Gastrocnemius medialis (tissue), 4 donors: Measurements from ENCODE around the gene SEPTIN2. TPM values are rescaled to one million over a fixed set of nuclear protein-coding genes. Genes with fewer than 3 reads are reported as not detected.
A peak's percentile ranks its signal among the peaks of the same experiment; 100 is the strongest.

ENCODE experiments used
- ATAC-seq, 2 donors: fragments of 150-250 bp; one replicate each; pipeline ENCODE4 v1.9.1; 2016
- DNase-seq, 2 donors: peaks; one replicate each; pipeline ENCODE4 v3.0.0-alpha.2; 2019
- H3K27ac ChIP-seq, 4 donors: fragments of 200-600 bp; sonication (generic); 1 replicate in 1 of 4; 2 replicates in 3 of 4; pipeline ENCODE4 v1.5.1; 2016 to 2018; ENCODE audit warnings: mild to moderate bottlenecking in 2 of 4, moderate library complexity in 1 of 4
- H3K27me3 ChIP-seq, 3 donors: fragments of 200-600 bp; sonication (generic) in 2 of 3; 1 replicate in 1 of 3; 2 replicates in 2 of 3; pipeline versions ENCODE4 v1.5.1 to v1.6.0; 2016 to 2019; ENCODE audit warnings: mild to moderate bottlenecking in 1 of 3, moderate library complexity in 1 of 3
- H3K36me3 ChIP-seq, 2 donors: fragments of 200-600 bp; sonication (generic) in 1 of 2; one replicate each; pipeline ENCODE4 v1.5.1; 2017 to 2018
- H3K4me1 ChIP-seq, 2 donors: fragments of 200-600 bp; sonication (generic) in 1 of 2; one replicate each; pipeline ENCODE4 v1.5.1; 2016 to 2017; ENCODE audit warnings: mild to moderate bottlenecking in 2 of 2
- H3K4me3 ChIP-seq, 4 donors: fragments of 200-600 bp; sonication (generic) in 3 of 4; 1 replicate in 1 of 4; 2 replicates in 3 of 4; pipeline ENCODE4 v1.5.1; 2016 to 2019; ENCODE audit warnings: mild to moderate bottlenecking in 2 of 4
- H3K9me3 ChIP-seq, 3 donors: fragments of 200-600 bp; sonication (generic) in 2 of 3; 1 replicate in 1 of 3; 2 replicates in 2 of 3; pipeline ENCODE4 v1.5.1; 2016 to 2019
- POLR2A ChIP-seq, 2 donors: fragments of 450-650 bp; IDR thresholded peaks; one replicate each; pipeline ENCODE4 v1.6.1; 2017; ENCODE audit warnings: antibody characterized with exemption in 2 of 2, mild to moderate bottlenecking in 2 of 2, moderate library complexity in 2 of 2
- in situ Hi-C, 4 donors: fragments of 200-750 bp; cut with MboI; loops; one replicate each; pipeline versions ENCODE4 v1.15.0 to v1.8.0; 2017; ENCODE audit warnings: low sequenced_read_pairs in 4 of 4
- intact Hi-C: fragments of 100-400 bp; cut with DNase I; formaldehyde crosslinking; loops from one replicate; pipeline ENCODE4 v1.15.1; 2023; ENCODE audit warnings: low total_unique reads
- total RNA-seq, 4 donors: library from RNA; depleted of rRNA; stranded (reverse); fragments of >200 nt; gene quantifications; one replicate each; pipeline versions ENCODE4 v1.1.0 to v1.2.3, GENCODE V29; 2016
- TF ChIP-seq, protein P1 (sequence below), 5 experiments: fragments of 450-650 bp in 3 of 5; fragments of 200-600 bp in 2 of 5; sonication (generic) in 2 of 5; IDR thresholded peaks in 4 of 5; conservative IDR thresholded peaks in 1 of 5; 1 replicate in 4 of 5; 2 replicates in 1 of 5; pipeline ENCODE4 v1.5.1; 2016 to 2019; ENCODE audit warnings: antibody characterized with exemption in 5 of 5, mild to moderate bottlenecking in 3 of 5, moderate library complexity in 3 of 5

SEPTIN2 gene
- total RNA-seq, 4 donors from 2014 or later = 81.3 to 130 (median 99.3) TPM

DNA sequence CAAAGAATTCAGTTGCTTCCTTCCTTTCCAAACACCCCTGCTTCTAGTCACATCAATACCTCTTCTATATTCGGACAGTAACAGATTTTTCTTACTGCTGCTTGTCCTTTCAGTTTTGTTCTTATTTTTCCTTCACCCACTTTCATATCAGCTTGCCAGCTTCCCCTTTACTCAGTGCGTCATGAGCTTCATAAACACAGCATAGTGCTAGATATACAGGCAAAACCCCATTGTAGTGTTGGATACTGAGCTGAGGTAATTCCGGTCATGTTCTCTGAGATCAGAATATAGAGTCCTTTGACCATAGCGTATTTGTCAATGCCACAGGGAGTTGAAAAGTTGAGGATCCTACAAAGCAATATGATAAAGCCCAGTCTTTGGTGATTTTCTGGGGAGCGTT lies 42.7 kb downstream of the SEPTIN2 start:
- H3K36me3 ChIP-seq = peaks cover 0 to 5% of the 10 kb centered on the region in 2 donors
- H3K4me1 ChIP-seq = peaks cover 33 to 43% of the 10 kb centered on the region in 2 donors
- no peak for DNase-seq
- no peaks in the 10 kb centered on the region for H3K9me3 ChIP-seq
- TF ChIP-seq, protein P1, sequence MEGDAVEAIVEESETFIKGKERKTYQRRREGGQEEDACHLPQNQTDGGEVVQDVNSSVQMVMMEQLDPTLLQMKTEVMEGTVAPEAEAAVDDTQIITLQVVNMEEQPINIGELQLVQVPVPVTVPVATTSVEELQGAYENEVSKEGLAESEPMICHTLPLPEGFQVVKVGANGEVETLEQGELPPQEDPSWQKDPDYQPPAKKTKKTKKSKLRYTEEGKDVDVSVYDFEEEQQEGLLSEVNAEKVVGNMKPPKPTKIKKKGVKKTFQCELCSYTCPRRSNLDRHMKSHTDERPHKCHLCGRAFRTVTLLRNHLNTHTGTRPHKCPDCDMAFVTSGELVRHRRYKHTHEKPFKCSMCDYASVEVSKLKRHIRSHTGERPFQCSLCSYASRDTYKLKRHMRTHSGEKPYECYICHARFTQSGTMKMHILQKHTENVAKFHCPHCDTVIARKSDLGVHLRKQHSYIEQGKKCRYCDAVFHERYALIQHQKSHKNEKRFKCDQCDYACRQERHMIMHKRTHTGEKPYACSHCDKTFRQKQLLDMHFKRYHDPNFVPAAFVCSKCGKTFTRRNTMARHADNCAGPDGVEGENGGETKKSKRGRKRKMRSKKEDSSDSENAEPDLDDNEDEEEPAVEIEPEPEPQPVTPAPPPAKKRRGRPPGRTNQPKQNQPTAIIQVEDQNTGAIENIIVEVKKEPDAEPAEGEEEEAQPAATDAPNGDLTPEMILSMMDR (IDR thresholded peaks at IDR 0.05 in 4 of 5, conservative IDR thresholded peaks at IDR 0.05 in 1 of 5) = no peak
- no peak for ATAC-seq
- H3K4me3 ChIP-seq = no peak overlapping the region
- no peaks in the 10 kb centered on the region for H3K27me3 ChIP-seq
- no peak overlapping the region for H3K27ac ChIP-seq
- intact Hi-C loops (loop anchor here (5.0 to 10.0 kb wide), 4 partner anchors 141 to 1106 kb away; partner anchors contain the start of genes ATG4B and THAP4), in situ Hi-C loops (no loop called here)

DNA sequence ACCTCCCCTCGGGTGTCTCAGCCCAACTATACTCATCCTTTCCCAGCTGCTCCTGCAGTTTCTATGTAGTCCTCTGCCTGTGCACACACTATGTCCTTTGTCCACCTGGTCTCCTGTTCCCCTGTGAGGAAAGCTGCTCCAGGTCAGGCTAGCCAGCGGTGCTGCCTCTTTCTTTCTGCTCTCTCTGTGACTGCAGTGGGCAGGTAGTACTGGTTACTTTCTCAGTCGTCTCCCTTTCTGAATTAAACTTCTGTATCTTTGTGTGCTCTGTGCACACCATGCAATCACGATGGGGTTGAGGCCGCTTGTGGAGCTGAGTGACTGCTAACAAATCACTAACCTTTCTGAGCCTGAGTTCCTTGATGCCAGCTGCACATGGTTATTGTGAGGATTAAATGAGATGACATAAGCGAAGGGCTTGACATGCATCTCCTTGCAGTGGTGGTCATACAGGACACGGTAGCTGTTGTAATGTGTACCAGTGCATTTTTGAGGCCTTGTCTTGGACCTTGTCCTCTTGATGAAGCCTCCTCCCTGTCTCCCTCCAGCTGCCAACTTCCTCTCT lies 43.8 kb downstream of the SEPTIN2 start:
- Histone ChIP-seq H3K27ac (no peak overlapping the region), H3K4me1 (peaks cover 40 to 54% of the 10 kb centered on the region in 2 donors), H3K4me3 (no peak overlapping the region), H3K9me3 (no peaks in the 10 kb centered on the region), H3K36me3 (no peaks in the 10 kb centered on the region), H3K27me3 (no peaks in the 10 kb centered on the region)
- TF ChIP-seq, protein P1 (IDR thresholded peaks at IDR 0.05 in 4 of 5, conservative IDR thresholded peaks at IDR 0.05 in 1 of 5) = no peak
- no peak for TF ChIP-seq POLR2A (IDR thresholded peaks at IDR 0.05)
- intact Hi-C loops = loop anchor here (5.0 to 10.0 kb wide), 4 partner anchors 142 to 1107 kb away; partner anchors contain the start of genes ATG4B and THAP4
- in situ Hi-C loops = no loop called here
- DNase-seq = no peak
- ATAC-seq = no peak

DNA sequence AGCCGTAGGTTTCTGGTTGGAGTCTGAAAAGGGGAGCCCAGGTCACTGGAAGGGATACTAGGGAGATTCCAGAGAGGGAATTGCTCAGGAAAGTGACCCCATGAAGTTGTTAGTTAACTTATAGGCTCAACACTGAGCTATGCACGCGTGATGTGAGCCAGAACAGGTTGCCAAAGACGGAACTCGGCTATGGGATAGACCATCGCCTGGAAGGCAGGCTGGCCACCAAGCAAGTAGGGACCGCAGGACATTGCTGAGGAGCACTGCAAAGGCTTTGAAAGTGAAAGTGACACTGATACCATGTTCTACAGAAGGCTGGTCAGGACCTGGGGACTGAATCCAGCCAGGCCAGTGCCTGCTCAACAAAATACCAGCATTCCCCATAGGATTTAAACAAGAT lies 47.7 kb downstream of the SEPTIN2 start:
- H3K4me3 ChIP-seq = peak overlapping the region in 3 of 4 donors; percentile 30 to 52 (median 36)
- no peaks in the 10 kb centered on the region for H3K9me3 ChIP-seq
- H3K27ac ChIP-seq = peak overlapping the region; percentile 54 to 84 (median 69)
- H3K4me1 ChIP-seq = peaks cover 42 to 60% of the 10 kb centered on the region in 2 donors
- no peak for TF ChIP-seq POLR2A (IDR thresholded peaks at IDR 0.05)
- TF ChIP-seq, protein P1 (IDR thresholded peaks at IDR 0.05 in 4 of 5, conservative IDR thresholded peaks at IDR 0.05 in 1 of 5) = no peak
- in situ Hi-C loops = no loop called here
- intact Hi-C loops = no loop called here
- ATAC-seq = peak; percentile 86 to 95
- H3K27me3 ChIP-seq = no peaks in the 10 kb centered on the region
- no peaks in the 10 kb centered on the region for H3K36me3 ChIP-seq
- DNase-seq = peak in 1 of 2 donors; percentile 56

DNA sequence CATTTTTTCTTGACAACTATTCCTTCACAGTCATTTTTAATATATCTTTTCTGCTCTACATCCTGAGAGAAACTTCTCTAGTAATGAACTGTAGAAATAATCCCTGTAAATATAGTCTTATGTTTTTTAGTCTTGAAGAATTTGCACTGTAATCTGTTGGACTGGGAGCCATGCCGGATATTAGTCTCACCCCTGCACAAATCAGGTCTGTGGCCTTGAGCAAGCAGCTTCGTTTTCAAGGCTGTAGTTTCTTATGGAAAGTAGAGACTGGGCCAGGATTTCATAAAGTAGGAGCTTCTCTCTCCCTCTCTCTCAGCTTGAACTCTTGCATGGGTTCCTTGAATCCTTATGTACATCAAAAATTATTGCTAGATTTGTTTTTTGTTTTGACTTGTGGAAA lies 49.1 kb downstream of the SEPTIN2 start:
- Histone ChIP-seq H3K4me3 (no peak overlapping the region), H3K36me3 (no peaks in the 10 kb centered on the region), H3K4me1 (peaks cover 42 to 49% of the 10 kb centered on the region in 2 donors), H3K27me3 (no peaks in the 10 kb centered on the region), H3K27ac (peak overlapping the region in 2 of 4 donors; percentile 73 to 84), H3K9me3 (no peaks in the 10 kb centered on the region)
- ATAC-seq (no peak), DNase-seq (no peak)
- in situ Hi-C loops = no loop called here
- intact Hi-C loops = loop anchor here (2.0 kb wide), 1 partner anchor 140 kb away; no protein-coding TSS in a partner anchor
- TF ChIP-seq, protein P1 (IDR thresholded peaks at IDR 0.05 in 4 of 5, conservative IDR thresholded peaks at IDR 0.05 in 1 of 5) = no peak
- no peak for TF ChIP-seq POLR2A (IDR thresholded peaks at IDR 0.05)
